HCT116 (cell line): ENCODE results near the gene METTL26.

ENCODE experiments used
- ATF3 ChIP-seq: IDR thresholded peaks from 2 replicates; pipeline ENCODE4 v1.6.1; 2012
- CTCF ChIP-seq, 3 experiments: fragments of 200-600 bp in 1 of 3; sonication (generic) in 1 of 3; IDR thresholded peaks in 2 of 3; conservative IDR thresholded peaks in 1 of 3; 2 replicates each; pipeline ENCODE4 v1.5.1; 2012 to 2017; ENCODE audit warnings: low read depth in 2 of 3, low read length in 2 of 3, antibody characterized with exemption in 1 of 3, borderline replicate concordance in 1 of 3, control low read depth in 1 of 3, mild to moderate bottlenecking in 1 of 3, mixed read lengths in 1 of 3, mixed run types in 1 of 3, moderate library complexity in 1 of 3; ENCODE audit not compliant: insufficient read depth in 1 of 3
- ELF1 ChIP-seq: IDR thresholded peaks from 2 replicates; pipeline ENCODE4 v1.6.1; 2012; ENCODE audit warnings: low read depth, borderline replicate concordance
- EZH2phosphoT487 ChIP-seq: fragments of 200-600 bp; IDR thresholded peaks from 2 replicates; pipeline ENCODE4 v1.6.1; 2018; ENCODE audit warnings: antibody characterized with exemption, borderline replicate concordance
- MAX ChIP-seq: IDR thresholded peaks from 2 replicates; pipeline ENCODE4 v1.6.1; 2012
- POLR2A ChIP-seq: IDR thresholded peaks from 2 replicates; pipeline ENCODE4 v1.7.0; 2011; ENCODE audit warnings: borderline replicate concordance; ENCODE audit not compliant: insufficient read depth, insufficient read length; ENCODE audit errors: extremely low read depth
- POLR2AphosphoS5 ChIP-seq: IDR thresholded peaks from 2 replicates; pipeline ENCODE4 v1.6.1; 2011; ENCODE audit warnings: mild to moderate bottlenecking, low read depth, low read length, moderate library complexity
- RAD21 ChIP-seq: IDR thresholded peaks from 2 replicates; pipeline ENCODE4 v1.6.1; 2012; ENCODE audit warnings: low read depth, mild to moderate bottlenecking
- SIN3A ChIP-seq: IDR thresholded peaks from 2 replicates; pipeline ENCODE4 v1.6.1; 2012; ENCODE audit warnings: low read depth
- SP1 ChIP-seq: IDR thresholded peaks from 2 replicates; pipeline ENCODE4 v1.6.1; 2012; ENCODE audit warnings: low read depth
- YY1 ChIP-seq: IDR thresholded peaks from 2 replicates; pipeline ENCODE4 v1.6.1; 2011; ENCODE audit warnings: low read length, low read depth, moderate library complexity, mild to moderate bottlenecking; ENCODE audit not compliant: insufficient replicate concordance; ENCODE audit errors: extremely low read depth
- ZNF274 ChIP-seq: fragments of 200-500 bp; sonication (Bioruptor generic); IDR thresholded peaks from 2 replicates; pipeline ENCODE4 v1.6.1; 2014; ENCODE audit warnings: mild to moderate bottlenecking, low read depth, low read length, inconsistent platforms

- TF ChIP-seq POLR2AphosphoS5 (no peak), SIN3A (no peak), ELF1 (no peak), POLR2A (no peak), SP1 (no peak), RAD21 (no peak), CTCF (IDR thresholded peaks at IDR 0.05 in 2 of 3, conservative IDR thresholded peaks at IDR 0.05 in 1 of 3; ENCODE audit: borderline replicate concordance in 1 of 3, insufficient read depth in 1 of 3, low read depth in 2 of 3, low read length in 2 of 3) (no peak), EZH2phosphoT487 (no peak), MAX (no peak), YY1 (no peak), ZNF274 (no peak), ATF3 (no peak)
Measured at GRCh38 chr16:591892-592517, 44.1 kb downstream of the METTL26 start.
